Prostate gland (tissue), 2 donors: ENCODE results near the gene C22orf23.

Experiments used
- CTCF ChIP-seq, 4 experiments: fragments of 200-600 bp in 2 of 4; fragments of 450-650 bp in 2 of 4; sonication (generic) in 2 of 4; IDR thresholded peaks; 1 replicate in 3 of 4; 2 replicates in 1 of 4; pipeline ENCODE4 v1.5.1; 2016 to 2019; ENCODE audit warnings: antibody characterized with exemption in 4 of 4, mild to moderate bottlenecking in 2 of 4, moderate library complexity in 2 of 4
- POLR2A ChIP-seq: fragments of 450-650 bp; IDR thresholded peaks from one replicate; pipeline ENCODE4 v1.6.1; 2016; ENCODE audit warnings: antibody characterized with exemption, mild to moderate bottlenecking

- TF ChIP-seq CTCF (IDR thresholded peaks at IDR 0.05) (no peak), POLR2A (no peak)
These were observed 28.9 kb upstream of the C22orf23 start for GRCh38 chr22:37982151-37982785.
